Neural progenitor cell (in vitro differentiated cells): ENCODE results near the gene HK1.

Source experiments
- EZH2 ChIP-seq: fragments of 200-600 bp; sonication (generic); IDR thresholded peaks from 2 replicates; pipeline ENCODE4 v1.6.1; 2017; ENCODE audit warnings: antibody characterized with exemption, mild to moderate bottlenecking, moderate library complexity
- EZH2phosphoT487 ChIP-seq: fragments of 200-600 bp; sonication (generic); IDR thresholded peaks from 2 replicates; pipeline ENCODE4 v1.6.1; 2017; ENCODE audit warnings: antibody characterized with exemption
- TF ChIP-seq, protein P1 (sequence below): fragments of 200-600 bp; sonication (generic); IDR thresholded peaks from 2 replicates; pipeline ENCODE4 v1.5.1; 2017; ENCODE audit warnings: antibody characterized with exemption, mild to moderate bottlenecking

GRCh38 chr10:69363666-69364065, 85.4 kb downstream of the HK1 start:
- TF ChIP-seq, protein P1, sequence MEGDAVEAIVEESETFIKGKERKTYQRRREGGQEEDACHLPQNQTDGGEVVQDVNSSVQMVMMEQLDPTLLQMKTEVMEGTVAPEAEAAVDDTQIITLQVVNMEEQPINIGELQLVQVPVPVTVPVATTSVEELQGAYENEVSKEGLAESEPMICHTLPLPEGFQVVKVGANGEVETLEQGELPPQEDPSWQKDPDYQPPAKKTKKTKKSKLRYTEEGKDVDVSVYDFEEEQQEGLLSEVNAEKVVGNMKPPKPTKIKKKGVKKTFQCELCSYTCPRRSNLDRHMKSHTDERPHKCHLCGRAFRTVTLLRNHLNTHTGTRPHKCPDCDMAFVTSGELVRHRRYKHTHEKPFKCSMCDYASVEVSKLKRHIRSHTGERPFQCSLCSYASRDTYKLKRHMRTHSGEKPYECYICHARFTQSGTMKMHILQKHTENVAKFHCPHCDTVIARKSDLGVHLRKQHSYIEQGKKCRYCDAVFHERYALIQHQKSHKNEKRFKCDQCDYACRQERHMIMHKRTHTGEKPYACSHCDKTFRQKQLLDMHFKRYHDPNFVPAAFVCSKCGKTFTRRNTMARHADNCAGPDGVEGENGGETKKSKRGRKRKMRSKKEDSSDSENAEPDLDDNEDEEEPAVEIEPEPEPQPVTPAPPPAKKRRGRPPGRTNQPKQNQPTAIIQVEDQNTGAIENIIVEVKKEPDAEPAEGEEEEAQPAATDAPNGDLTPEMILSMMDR, result no peak
- no peak for TF ChIP-seq EZH2
- TF ChIP-seq EZH2phosphoT487, result no peak
